ENCODE data around the gene PIP5K1B. TPM values are rescaled to one million over a fixed set of nuclear protein-coding genes. Genes with fewer than 3 reads are reported as not detected.

The PIP5K1B gene
- total RNA-seq, 1 experiment from 2014 or later = not detected

GRCh38 chr9:68703672-68704071 is 1.4 kb upstream of the PIP5K1B start:
- no peak overlapping the region for H3K4me2 ChIP-seq (ENCODE audit: low read depth, low read length, poor library complexity, severe bottlenecking)

DNA sequence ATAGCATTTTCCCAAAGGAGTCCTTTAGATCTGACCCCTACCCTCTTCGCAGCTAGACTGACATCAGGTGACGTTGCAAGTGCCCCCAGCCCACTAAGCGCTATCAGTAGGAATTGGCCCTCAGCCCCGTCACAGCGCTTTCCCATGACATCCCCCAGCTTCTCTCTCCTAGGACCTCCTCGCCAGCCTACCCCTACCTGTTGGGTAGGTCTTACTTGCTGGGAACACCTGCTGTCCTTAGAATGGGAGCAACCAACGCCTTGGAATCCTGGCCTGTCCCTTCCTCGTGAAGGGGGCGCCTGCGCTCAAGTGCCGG is 584 bp upstream of the PIP5K1B start:
- 0 out of 2 replicates have a peak overlapping the region, but pooled peaks have one; percentile 62 for H3K9ac ChIP-seq (ENCODE audit: low read length)
- H3K9me2 ChIP-seq (replicated peaks; ENCODE audit: insufficient read depth, low read length) = no peaks in the 10 kb centered on the region
- H4K20me1 ChIP-seq (ENCODE audit: insufficient read depth, low read depth, low read length) = no peaks in the 10 kb centered on the region; the same call in 1 of the 2 replicates
- H3K4me2 ChIP-seq (ENCODE audit: low read depth, low read length, poor library complexity, severe bottlenecking) = peak overlapping the region; percentile 57
- no peaks in the 10 kb centered on the region for H3K79me2 ChIP-seq (ENCODE audit: low read length)
- no peaks in the 10 kb centered on the region; the same call in 1 of the 2 replicates for H3K27me3 ChIP-seq (ENCODE audit: low read length)
- H3K36me3 ChIP-seq (ENCODE audit: insufficient read depth, low read length) = no peaks in the 10 kb centered on the region
- no peak overlapping the region for H3K27ac ChIP-seq (ENCODE audit: low read length)
- no peaks in the 10 kb centered on the region for H3K9me3 ChIP-seq (ENCODE audit: low read length)
- no peak for DNase-seq
- peak overlapping the region; percentile 66; the same call in 1 of the 2 replicates for H3K4me3 ChIP-seq (ENCODE audit: low read length)
- H3K4me1 ChIP-seq (ENCODE audit: low read length) = peaks cover 19% of the 10 kb centered on the region
- H2AFZ ChIP-seq (ENCODE audit: low read length) = no peak overlapping the region

More at GRCh38 chr9:68703672-68704071, 1.4 kb upstream of the PIP5K1B start:
- Histone ChIP-seq H3K27ac (ENCODE audit: low read length) (no peak overlapping the region), H2AFZ (ENCODE audit: low read length) (no peak overlapping the region), H3K9ac (ENCODE audit: low read length) (no peak overlapping the region), H3K9me3 (ENCODE audit: low read length) (no peaks in the 10 kb centered on the region), H3K36me3 (ENCODE audit: insufficient read depth, low read length) (no peaks in the 10 kb centered on the region), H3K79me2 (ENCODE audit: low read length) (no peaks in the 10 kb centered on the region), H3K4me3 (ENCODE audit: low read length) (no peak overlapping the region), H4K20me1 (ENCODE audit: insufficient read depth, low read depth, low read length) (no peaks in the 10 kb centered on the region; the same call in 1 of the 2 replicates), H3K9me2 (replicated peaks; ENCODE audit: insufficient read depth, low read length) (no peaks in the 10 kb centered on the region), H3K4me1 (ENCODE audit: low read length) (peaks cover 19% of the 10 kb centered on the region), H3K27me3 (ENCODE audit: low read length) (no peaks in the 10 kb centered on the region; the same call in 1 of the 2 replicates)
- no peak for DNase-seq

DNA sequence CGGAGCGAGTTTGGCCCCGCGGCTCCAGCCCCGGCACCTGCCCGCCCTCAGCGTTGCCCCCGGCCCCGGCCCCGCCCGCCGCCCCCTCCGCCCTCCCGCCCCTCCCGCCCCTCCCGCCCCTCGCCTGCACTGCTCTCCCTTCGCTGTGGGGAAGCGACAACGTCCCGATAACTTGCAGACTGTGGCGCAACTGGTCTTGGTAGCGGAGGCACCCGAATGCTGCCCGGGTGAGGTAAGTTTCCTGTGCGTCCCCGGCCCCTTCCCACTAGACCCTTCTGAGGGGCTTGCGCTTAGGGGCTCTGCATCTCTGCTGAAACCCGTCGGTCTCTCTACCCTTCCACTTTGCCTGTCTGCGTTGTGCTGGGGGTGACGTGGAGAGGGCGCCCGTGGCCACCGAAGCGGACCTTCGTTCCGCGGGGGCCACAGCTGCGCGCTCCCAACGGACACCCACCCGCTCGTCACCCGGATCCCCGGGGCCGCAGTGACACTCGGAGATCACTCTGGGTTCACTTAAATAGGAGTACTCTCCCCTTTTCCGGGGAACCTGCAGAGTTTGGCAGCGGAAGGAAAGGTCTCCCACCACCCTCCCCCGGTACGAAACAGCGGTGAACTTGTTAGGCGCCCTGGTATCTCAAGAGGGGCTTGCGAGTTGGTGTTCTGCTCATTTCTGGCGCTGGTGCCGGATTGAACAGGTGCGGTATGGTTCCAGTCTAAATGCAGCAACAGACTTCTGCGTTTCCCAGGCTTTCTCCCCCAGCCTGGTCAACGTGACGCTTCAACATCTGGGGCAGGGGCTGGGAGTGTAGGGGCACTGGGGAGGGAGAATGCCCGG is 707 bp downstream of the PIP5K1B start:
- H4K20me1 ChIP-seq (ENCODE audit: insufficient read depth, low read depth, low read length) = no peaks in the 10 kb centered on the region; the same call in 1 of the 2 replicates
- H3K9ac ChIP-seq (ENCODE audit: low read length) = peak overlapping the region; percentile 62
- H3K4me1 ChIP-seq (ENCODE audit: low read length) = peaks cover 19% of the 10 kb centered on the region
- peak overlapping the region; percentile 90 for H3K4me2 ChIP-seq (ENCODE audit: low read depth, low read length, poor library complexity, severe bottlenecking)
- no peaks in the 10 kb centered on the region for H3K9me3 ChIP-seq (ENCODE audit: low read length)
- no peak overlapping the region for H3K27ac ChIP-seq (ENCODE audit: low read length)
- H3K36me3 ChIP-seq (ENCODE audit: insufficient read depth, low read length) = no peaks in the 10 kb centered on the region
- no peaks in the 10 kb centered on the region; the same call in 1 of the 2 replicates for H3K27me3 ChIP-seq (ENCODE audit: low read length)
- H3K4me3 ChIP-seq (ENCODE audit: low read length) = peak overlapping the region; percentile 75
- no peaks in the 10 kb centered on the region for H3K9me2 ChIP-seq (replicated peaks; ENCODE audit: insufficient read depth, low read length)
- peak overlapping the region; percentile 83; the same call in 1 of the 2 replicates for H2AFZ ChIP-seq (ENCODE audit: low read length)
- DNase-seq = no peak
- H3K79me2 ChIP-seq (ENCODE audit: low read length) = no peaks in the 10 kb centered on the region

GRCh38 chr9:68706363-68707201 is 1.5 kb downstream of the PIP5K1B start:
- H3K4me3 ChIP-seq (ENCODE audit: low read length) = peak overlapping the region; percentile 75; the same call in 1 of the 2 replicates
- DNase-seq = peak; percentile 49
- H4K20me1 ChIP-seq (ENCODE audit: insufficient read depth, low read depth, low read length) = no peaks in the 10 kb centered on the region; the same call in 1 of the 2 replicates
- H3K9me3 ChIP-seq (ENCODE audit: low read length) = no peaks in the 10 kb centered on the region
- no peaks in the 10 kb centered on the region for H3K9me2 ChIP-seq (replicated peaks; ENCODE audit: insufficient read depth, low read length)
- H3K27ac ChIP-seq (ENCODE audit: low read length) = no peak overlapping the region
- no peak overlapping the region for H2AFZ ChIP-seq (ENCODE audit: low read length)
- no peaks in the 10 kb centered on the region; the same call in 1 of the 2 replicates for H3K27me3 ChIP-seq (ENCODE audit: low read length)
- peaks cover 19% of the 10 kb centered on the region for H3K4me1 ChIP-seq (ENCODE audit: low read length)
- no peak overlapping the region for H3K9ac ChIP-seq (ENCODE audit: low read length)
- H3K79me2 ChIP-seq (ENCODE audit: low read length) = no peaks in the 10 kb centered on the region
- peak overlapping the region; percentile 90 for H3K4me2 ChIP-seq (ENCODE audit: low read depth, low read length, poor library complexity, severe bottlenecking)
- H3K36me3 ChIP-seq (ENCODE audit: insufficient read depth, low read length) = no peaks in the 10 kb centered on the region

DNA sequence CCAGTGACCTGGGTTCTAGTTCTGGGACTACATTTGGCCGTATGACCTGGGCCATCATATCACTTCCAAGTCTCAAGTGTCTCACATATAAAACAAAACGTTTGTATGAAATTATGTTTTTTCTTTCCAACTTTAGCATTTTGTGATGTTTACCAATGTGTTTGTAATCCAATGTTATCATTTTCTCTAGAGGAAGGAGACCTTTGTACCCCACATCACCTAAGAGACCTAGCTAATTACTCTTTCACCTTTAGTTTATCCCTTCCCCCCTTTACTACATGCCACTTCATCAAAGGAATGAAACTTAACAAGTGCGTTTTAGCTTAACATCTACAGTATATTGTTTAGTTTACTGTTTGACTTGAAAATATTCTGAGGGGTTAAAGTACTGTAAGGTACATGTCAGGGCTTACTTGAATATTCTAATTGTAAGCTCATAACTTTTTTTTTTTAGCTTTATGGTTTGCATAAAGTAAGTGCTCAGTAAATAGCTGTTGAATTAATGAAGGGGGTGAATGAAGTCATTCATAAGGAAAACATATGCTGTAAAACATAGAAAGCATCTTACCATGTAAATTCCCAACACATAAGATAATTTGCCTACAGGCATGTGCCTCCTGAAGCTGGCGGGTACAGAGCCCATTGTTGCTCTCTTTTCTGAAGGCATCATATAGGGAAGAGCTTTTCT is 2.9 kb downstream of the PIP5K1B start:
- H3K27me3 ChIP-seq (ENCODE audit: low read length) = no peaks in the 10 kb centered on the region; the same call in 1 of the 2 replicates
- H3K27ac ChIP-seq (ENCODE audit: low read length) = no peak overlapping the region
- H3K9me2 ChIP-seq (replicated peaks; ENCODE audit: insufficient read depth, low read length) = no peaks in the 10 kb centered on the region
- no peaks in the 10 kb centered on the region for H3K79me2 ChIP-seq (ENCODE audit: low read length)
- H2AFZ ChIP-seq (ENCODE audit: low read length) = no peak overlapping the region
- DNase-seq = no peak
- peaks cover 19% of the 10 kb centered on the region for H3K4me1 ChIP-seq (ENCODE audit: low read length)
- H4K20me1 ChIP-seq (ENCODE audit: insufficient read depth, low read depth, low read length) = no peaks in the 10 kb centered on the region; the same call in 1 of the 2 replicates
- no peak overlapping the region for H3K4me2 ChIP-seq (ENCODE audit: low read depth, low read length, poor library complexity, severe bottlenecking)
- H3K36me3 ChIP-seq (ENCODE audit: insufficient read depth, low read length) = no peaks in the 10 kb centered on the region
- no peaks in the 10 kb centered on the region for H3K9me3 ChIP-seq (ENCODE audit: low read length)
- H3K9ac ChIP-seq (ENCODE audit: low read length) = no peak overlapping the region
- H3K4me3 ChIP-seq (ENCODE audit: low read length) = no peak overlapping the region

DNA sequence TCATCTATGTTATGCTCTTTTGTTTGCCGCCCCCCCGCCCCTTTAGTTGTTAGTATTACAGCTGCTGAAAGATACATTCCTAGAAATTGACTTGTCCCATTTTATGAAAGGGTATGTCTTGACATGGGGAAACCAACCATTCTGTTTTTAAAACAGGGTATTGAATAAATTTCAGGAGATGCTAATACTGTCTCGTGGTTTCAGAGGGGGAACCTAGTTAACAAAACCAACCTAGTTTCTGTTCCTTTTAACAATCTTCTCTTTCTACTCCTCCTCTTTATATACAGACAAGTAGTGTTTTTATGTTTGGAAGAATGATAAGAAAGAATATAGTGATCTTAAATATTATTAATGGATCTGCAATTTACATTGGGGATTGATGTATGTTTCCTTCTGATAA is 3.5 kb downstream of the PIP5K1B start:
- no peaks in the 10 kb centered on the region for H3K79me2 ChIP-seq (ENCODE audit: low read length)
- no peaks in the 10 kb centered on the region for H3K36me3 ChIP-seq (ENCODE audit: insufficient read depth, low read length)
- no peaks in the 10 kb centered on the region; the same call in 1 of the 2 replicates for H4K20me1 ChIP-seq (ENCODE audit: insufficient read depth, low read depth, low read length)
- peaks cover 19% of the 10 kb centered on the region for H3K4me1 ChIP-seq (ENCODE audit: low read length)
- no peaks in the 10 kb centered on the region; the same call in 1 of the 2 replicates for H3K27me3 ChIP-seq (ENCODE audit: low read length)
- H3K4me2 ChIP-seq (ENCODE audit: low read depth, low read length, poor library complexity, severe bottlenecking) = no peak overlapping the region
- no peak overlapping the region for H3K9ac ChIP-seq (ENCODE audit: low read length)
- no peak for DNase-seq
- H3K4me3 ChIP-seq (ENCODE audit: low read length) = no peak overlapping the region
- H3K27ac ChIP-seq (ENCODE audit: low read length) = no peak overlapping the region
- H3K9me2 ChIP-seq (replicated peaks; ENCODE audit: insufficient read depth, low read length) = no peaks in the 10 kb centered on the region
- no peaks in the 10 kb centered on the region for H3K9me3 ChIP-seq (ENCODE audit: low read length)
- no peak overlapping the region for H2AFZ ChIP-seq (ENCODE audit: low read length)

DNA sequence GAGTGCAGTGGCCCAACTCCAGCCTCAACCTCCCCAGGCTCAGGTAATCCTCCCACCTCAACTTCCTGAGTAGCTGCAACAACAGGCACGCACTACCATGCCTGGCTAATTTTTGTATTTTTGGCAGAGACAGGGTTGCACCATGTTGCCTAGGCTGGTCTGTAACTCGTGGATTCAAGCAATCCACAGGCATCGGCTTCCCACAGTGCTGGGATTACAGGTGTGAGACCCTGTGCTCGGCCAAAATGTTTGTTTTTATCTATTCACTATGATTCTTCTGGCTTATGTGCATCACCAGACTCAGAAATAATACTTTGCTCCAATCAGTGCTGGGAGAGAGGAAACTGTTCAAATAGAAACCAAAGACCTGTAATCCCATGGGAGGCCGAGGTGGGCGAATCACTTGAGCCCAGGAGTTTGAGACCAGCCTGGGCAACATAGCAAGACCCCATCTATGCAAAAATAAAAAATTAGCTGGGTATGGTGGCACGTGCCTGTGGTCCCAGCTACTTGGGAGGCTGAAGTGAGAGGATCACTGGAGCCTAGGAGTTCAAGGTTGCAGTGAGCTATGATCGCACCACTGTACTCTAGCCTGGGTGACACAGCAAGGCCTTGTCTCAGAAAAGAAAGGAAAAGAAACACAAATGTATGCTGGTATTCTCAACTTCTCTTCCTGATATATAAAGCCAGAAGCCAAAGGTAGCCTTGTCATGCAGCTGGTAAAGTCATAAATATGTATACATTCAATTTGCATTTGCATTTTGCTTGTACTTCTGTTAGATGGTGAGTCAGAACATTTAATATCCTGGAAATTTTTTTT is 4.5 kb downstream of the PIP5K1B start:
- peaks cover 17% of the 10 kb centered on the region for H3K4me1 ChIP-seq (ENCODE audit: low read length)
- no peaks in the 10 kb centered on the region for H3K9me3 ChIP-seq (ENCODE audit: low read length)
- no peak for DNase-seq
- no peaks in the 10 kb centered on the region for H3K79me2 ChIP-seq (ENCODE audit: low read length)
- no peaks in the 10 kb centered on the region for H3K9me2 ChIP-seq (replicated peaks; ENCODE audit: insufficient read depth, low read length)
- H4K20me1 ChIP-seq (ENCODE audit: insufficient read depth, low read depth, low read length) = no peaks in the 10 kb centered on the region; the same call in 1 of the 2 replicates
- no peaks in the 10 kb centered on the region; the same call in 1 of the 2 replicates for H3K27me3 ChIP-seq (ENCODE audit: low read length)
- no peak overlapping the region for H3K4me3 ChIP-seq (ENCODE audit: low read length)
- no peak overlapping the region for H3K4me2 ChIP-seq (ENCODE audit: low read depth, low read length, poor library complexity, severe bottlenecking)
- no peak overlapping the region for H3K27ac ChIP-seq (ENCODE audit: low read length)
- H3K36me3 ChIP-seq (ENCODE audit: insufficient read depth, low read length) = no peaks in the 10 kb centered on the region
- no peak overlapping the region for H2AFZ ChIP-seq (ENCODE audit: low read length)
- H3K9ac ChIP-seq (ENCODE audit: low read length) = no peak overlapping the region
